NB4 (cell line): ENCODE measurements around the gene CPT1B.

Source experiments
- CTCF ChIP-seq: IDR thresholded peaks from one replicate; pipeline ENCODE4 v1.5.1; 2012; ENCODE audit warnings: low read depth, low read length
- POLR2A ChIP-seq: IDR thresholded peaks from 2 replicates; pipeline ENCODE4 v1.6.1; 2011; ENCODE audit warnings: mild to moderate bottlenecking; ENCODE audit not compliant: insufficient read length; ENCODE audit errors: extremely low read depth
- TF ChIP-seq, protein P1 (sequence below): IDR thresholded peaks from 2 replicates; pipeline ENCODE4 v1.6.1; 2011; ENCODE audit warnings: low read depth, low read length

GRCh38 chr22:50613291-50613981, 35.2 kb upstream of the CPT1B start:
- no peak for TF ChIP-seq CTCF
- TF ChIP-seq, protein P1, sequence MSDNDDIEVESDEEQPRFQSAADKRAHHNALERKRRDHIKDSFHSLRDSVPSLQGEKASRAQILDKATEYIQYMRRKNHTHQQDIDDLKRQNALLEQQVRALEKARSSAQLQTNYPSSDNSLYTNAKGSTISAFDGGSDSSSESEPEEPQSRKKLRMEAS, result no peak
- TF ChIP-seq POLR2A, result no peak
